Tibial nerve (tissue), 4 donors: Measurements from ENCODE around the gene XPO4. TPM values are rescaled to one million over a fixed set of nuclear protein-coding genes. Genes with fewer than 3 reads are reported as not detected.
"Not testable (repeated sequence)": the region's sequence is repeated elsewhere in the genome, so short reads cannot be mapped to it uniquely, and the experiment has no call there.

ENCODE experiments used
- DNase-seq, 2 donors: peaks; one replicate each; pipeline ENCODE4 v3.0.0-alpha.2; 2019; ENCODE audit warnings: low spot score in 2 of 2
- H3K27ac ChIP-seq, 4 donors: fragments of 200-600 bp; sonication (generic) in 3 of 4; one replicate each; pipeline ENCODE4 v1.5.1; 2017 to 2019; ENCODE audit warnings: mild to moderate bottlenecking in 1 of 4
- H3K27me3 ChIP-seq, 2 donors: fragments of 200-600 bp; sonication (generic) in 1 of 2; one replicate each; pipeline versions ENCODE4 v1.5.1 to v1.6.0; 2017 to 2019
- H3K36me3 ChIP-seq, 3 donors: fragments of 200-600 bp; sonication (generic); one replicate each; pipeline ENCODE4 v1.5.1; 2018 to 2019
- H3K4me1 ChIP-seq, 4 donors: fragments of 200-600 bp; sonication (generic) in 3 of 4; one replicate each; pipeline ENCODE4 v1.5.1; 2017 to 2019
- H3K4me3 ChIP-seq, 4 donors: fragments of 200-600 bp; sonication (generic) in 3 of 4; one replicate each; pipeline ENCODE4 v1.5.1; 2017 to 2019; ENCODE audit warnings: mild to moderate bottlenecking in 1 of 4, moderate library complexity in 1 of 4
- H3K9me3 ChIP-seq, 4 donors: fragments of 200-600 bp; sonication (generic) in 3 of 4; one replicate each; pipeline ENCODE4 v1.5.1; 2017 to 2019
- EP300 ChIP-seq, 2 donors: sonication (generic); formaldehyde crosslinking; IDR thresholded peaks; one replicate each; pipeline ENCODE4 v1.6.1; 2017; ENCODE audit warnings: antibody characterized with exemption in 2 of 2, mild to moderate bottlenecking in 1 of 2
- POLR2A ChIP-seq, 2 donors: fragments of 450-650 bp; IDR thresholded peaks; one replicate each; pipeline ENCODE4 v1.6.1; 2017; ENCODE audit warnings: antibody characterized with exemption in 2 of 2, mild to moderate bottlenecking in 2 of 2, moderate library complexity in 2 of 2
- WGBS, 2 donors: methylation state at CpG; one replicate each; pipeline ENCODE4 v1.1.5; 2018; 5-methylcytosine and 5-hydroxymethylcytosine counted together
- total RNA-seq, 4 donors: library from RNA; depleted of rRNA; stranded (reverse); fragments of >200 nt; gene quantifications; one replicate each; pipeline ENCODE4 v1.1.0, GENCODE V29; 2016
- TF ChIP-seq, protein P1 (sequence below), 5 experiments: fragments of 200-600 bp in 3 of 5; fragments of 450-650 bp in 2 of 5; sonication (generic) in 3 of 5; IDR thresholded peaks; one replicate each; pipeline ENCODE4 v1.5.1; 2016 to 2019; ENCODE audit warnings: antibody characterized with exemption in 5 of 5, mild to moderate bottlenecking in 3 of 5, moderate library complexity in 2 of 5

Gene XPO4
- total RNA-seq, 4 donors from 2014 or later, result 15.3 to 28.8 (median 19.4) TPM

DNA sequence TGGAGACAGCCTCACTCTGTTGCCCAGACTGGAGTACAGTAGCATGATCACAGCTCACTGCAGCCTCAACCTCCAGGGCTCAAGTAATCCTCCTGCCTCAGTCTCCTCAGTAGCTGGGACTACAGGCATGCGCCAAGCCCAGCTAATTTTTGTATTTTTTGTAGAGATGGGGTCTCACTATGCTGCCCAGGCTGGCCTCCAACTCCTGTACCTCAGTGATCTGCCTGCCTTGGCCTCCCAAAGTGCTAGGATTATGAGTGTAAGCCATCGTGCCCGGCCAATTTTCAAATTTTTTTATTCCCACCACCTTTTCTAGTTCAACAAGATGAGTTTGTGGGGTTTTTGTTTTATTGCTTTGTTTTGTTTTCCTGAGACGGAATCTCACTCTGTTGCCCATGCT, 31.7 kb downstream of the XPO4 start:
- Histone ChIP-seq H3K4me3 (no peak overlapping the region), H3K9me3 (no peaks in the 10 kb centered on the region), H3K36me3 (no peaks in the 10 kb centered on the region), H3K27me3 (no peaks in the 10 kb centered on the region), H3K4me1 (peaks cover 0 to 21% (median 2%) of the 10 kb centered on the region in 4 donors), H3K27ac (no peak overlapping the region)
- no peak for DNase-seq
- WGBS, 2 donors, result 73 to 78% methylated on average over 4 of the region's 4 CpGs
- TF ChIP-seq, protein P1, sequence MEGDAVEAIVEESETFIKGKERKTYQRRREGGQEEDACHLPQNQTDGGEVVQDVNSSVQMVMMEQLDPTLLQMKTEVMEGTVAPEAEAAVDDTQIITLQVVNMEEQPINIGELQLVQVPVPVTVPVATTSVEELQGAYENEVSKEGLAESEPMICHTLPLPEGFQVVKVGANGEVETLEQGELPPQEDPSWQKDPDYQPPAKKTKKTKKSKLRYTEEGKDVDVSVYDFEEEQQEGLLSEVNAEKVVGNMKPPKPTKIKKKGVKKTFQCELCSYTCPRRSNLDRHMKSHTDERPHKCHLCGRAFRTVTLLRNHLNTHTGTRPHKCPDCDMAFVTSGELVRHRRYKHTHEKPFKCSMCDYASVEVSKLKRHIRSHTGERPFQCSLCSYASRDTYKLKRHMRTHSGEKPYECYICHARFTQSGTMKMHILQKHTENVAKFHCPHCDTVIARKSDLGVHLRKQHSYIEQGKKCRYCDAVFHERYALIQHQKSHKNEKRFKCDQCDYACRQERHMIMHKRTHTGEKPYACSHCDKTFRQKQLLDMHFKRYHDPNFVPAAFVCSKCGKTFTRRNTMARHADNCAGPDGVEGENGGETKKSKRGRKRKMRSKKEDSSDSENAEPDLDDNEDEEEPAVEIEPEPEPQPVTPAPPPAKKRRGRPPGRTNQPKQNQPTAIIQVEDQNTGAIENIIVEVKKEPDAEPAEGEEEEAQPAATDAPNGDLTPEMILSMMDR (IDR thresholded peaks at IDR 0.05), result no peak
- TF ChIP-seq EP300 (IDR thresholded peaks at IDR 0.05) (no peak), POLR2A (IDR thresholded peaks at IDR 0.05) (no peak)

DNA sequence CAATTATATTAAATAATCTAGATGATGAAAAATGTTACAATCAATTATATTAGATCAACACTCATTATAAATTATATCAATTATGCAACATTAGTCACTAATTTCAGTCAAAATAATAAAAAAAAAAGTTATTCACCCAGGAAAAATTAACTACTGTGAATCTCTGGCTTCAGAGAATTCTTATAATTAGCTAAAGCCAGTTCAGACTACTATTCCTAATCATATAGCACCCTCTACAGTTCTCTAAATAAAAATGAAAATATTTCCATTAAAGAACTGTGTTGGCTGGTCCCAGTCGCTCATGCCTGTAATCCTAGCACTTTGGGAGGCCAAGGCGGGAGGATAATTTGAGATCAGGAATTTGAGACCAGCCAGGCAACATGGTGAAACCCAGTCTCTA, 33.0 kb downstream of the XPO4 start:
- Histone ChIP-seq H3K9me3 (no peaks in the 10 kb centered on the region), H3K4me1 (peaks cover 0 to 31% (median 2%) of the 10 kb centered on the region in 4 donors), H3K36me3 (no peaks in the 10 kb centered on the region), H3K27me3 (no peaks in the 10 kb centered on the region), H3K4me3 (no peak overlapping the region), H3K27ac (no peak overlapping the region)
- no peak for TF ChIP-seq POLR2A (IDR thresholded peaks at IDR 0.05)
- no peak for TF ChIP-seq EP300 (IDR thresholded peaks at IDR 0.05)
- TF ChIP-seq, protein P1 (IDR thresholded peaks at IDR 0.05), result peak in 1 of 5 experiments; percentile 12
- DNase-seq, result no peak
- 62 to 73% methylated on average over 2 of the region's 2 CpGs for WGBS, 2 donors

DNA sequence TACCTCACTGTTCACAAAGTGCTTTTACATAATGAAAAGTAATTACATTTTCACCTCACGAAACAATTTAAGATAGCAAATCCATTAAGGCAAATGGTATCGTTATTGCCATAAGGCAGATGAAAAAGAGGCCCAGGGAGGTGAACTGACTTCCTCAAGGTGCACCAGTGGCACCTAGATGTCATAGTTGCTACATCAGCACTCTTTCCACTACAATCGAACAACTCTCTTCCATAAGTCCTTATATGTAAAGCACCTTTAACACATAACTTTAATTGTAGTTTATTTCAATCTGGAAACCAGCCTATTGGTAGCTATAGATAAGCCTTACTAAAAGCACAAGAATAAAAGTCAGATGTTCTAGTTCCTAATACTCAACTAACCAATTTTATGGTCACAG, 35.1 kb downstream of the XPO4 start:
- Histone ChIP-seq H3K4me1 (peaks cover 0 to 29% (median 2%) of the 10 kb centered on the region in 4 donors), H3K27me3 (no peaks in the 10 kb centered on the region), H3K27ac (no peak overlapping the region), H3K9me3 (no peaks in the 10 kb centered on the region), H3K4me3 (no peak overlapping the region), H3K36me3 (peaks cover 0 to 6% (median 0%) of the 10 kb centered on the region in 3 donors)
- 91% methylated on average over 3 of the region's 3 CpGs for WGBS, 2 donors
- no peak for DNase-seq
- TF ChIP-seq POLR2A (IDR thresholded peaks at IDR 0.05), result no peak
- TF ChIP-seq, protein P1 (IDR thresholded peaks at IDR 0.05), result no peak
- no peak for TF ChIP-seq EP300 (IDR thresholded peaks at IDR 0.05)

DNA sequence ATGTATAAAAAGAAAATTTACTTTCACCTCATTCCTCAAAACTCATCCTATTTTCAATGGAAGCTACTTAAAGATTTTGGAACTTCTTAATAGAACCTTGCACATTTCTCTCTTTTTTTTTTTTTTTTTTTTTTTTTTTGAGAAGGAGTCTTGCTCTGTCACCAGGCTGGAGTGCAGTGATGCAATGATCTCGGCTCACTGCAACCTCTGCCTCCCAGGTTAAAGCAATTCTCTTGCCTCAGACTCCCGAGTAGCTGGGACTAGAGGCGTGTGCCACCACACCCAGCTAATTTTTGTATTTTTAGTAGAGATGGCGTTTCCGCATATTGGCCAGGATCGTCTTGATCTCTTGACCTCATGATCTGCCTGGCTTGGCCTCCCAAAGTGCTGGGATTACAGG, 40.9 kb downstream of the XPO4 start:
- not testable (repeated sequence) for H3K27me3 ChIP-seq, H3K9me3 ChIP-seq, H3K27ac ChIP-seq, H3K4me3 ChIP-seq, DNase-seq
- Histone ChIP-seq H3K4me1 (peaks cover 0 to 21% (median 2%) of the 10 kb centered on the region in 4 donors), H3K36me3 (peaks cover 0 to 37% (median 0%) of the 10 kb centered on the region in 3 donors)
- WGBS, 2 donors, result 93 to 95% methylated on average over 6 of the region's 6 CpGs

DNA sequence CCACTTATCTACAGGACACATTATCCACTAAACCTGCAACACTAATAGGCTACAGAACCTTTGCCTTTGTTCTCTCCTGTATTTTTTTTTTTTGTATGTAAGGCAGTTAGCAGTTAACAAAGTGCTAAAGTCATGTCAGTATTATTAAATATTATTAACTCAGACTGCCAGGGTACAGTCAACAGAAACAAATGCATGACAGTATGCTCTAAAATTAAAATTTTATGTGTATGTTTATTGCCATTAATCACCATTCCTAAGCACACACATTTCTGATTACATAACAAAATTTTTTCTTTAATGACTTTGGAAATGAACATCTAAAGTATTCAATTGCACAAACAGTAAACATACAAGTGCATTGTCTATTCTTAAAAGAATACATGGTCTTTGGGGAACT, 41.7 kb downstream of the XPO4 start:
- Histone ChIP-seq H3K4me1 (peaks cover 0 to 13% (median 0%) of the 10 kb centered on the region in 4 donors), H3K36me3 (peaks cover 0 to 37% (median 0%) of the 10 kb centered on the region in 3 donors), H3K27ac (no peak overlapping the region), H3K27me3 (no peaks in the 10 kb centered on the region), H3K9me3 (no peaks in the 10 kb centered on the region), H3K4me3 (no peak overlapping the region)
- no peak for DNase-seq
- no peak for TF ChIP-seq EP300 (IDR thresholded peaks at IDR 0.05)

DNA sequence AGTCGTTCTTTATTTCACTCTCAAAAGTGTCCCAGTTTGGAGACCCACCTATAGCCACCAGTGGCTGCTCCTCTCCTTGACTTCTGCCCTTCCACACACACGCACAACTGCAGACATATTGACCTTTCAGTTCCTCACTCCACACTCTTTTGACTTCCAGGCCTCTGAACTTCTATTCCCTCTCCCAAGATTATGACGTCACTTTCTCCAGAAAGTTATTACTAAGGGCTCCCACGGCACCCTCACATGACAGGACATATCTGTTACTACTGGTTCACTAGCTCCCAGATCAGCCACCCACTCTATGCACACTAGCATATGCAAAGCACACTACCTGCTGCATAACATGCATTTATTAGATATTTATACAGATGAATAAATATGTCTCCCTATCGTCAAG, 45.9 kb downstream of the XPO4 start:
- WGBS, 2 donors, result 59 to 77% methylated on average over 5 of the region's 5 CpGs
- Histone ChIP-seq H3K9me3 (no peaks in the 10 kb centered on the region), H3K4me1 (no peaks in the 10 kb centered on the region), H3K27me3 (no peaks in the 10 kb centered on the region), H3K4me3 (no peak overlapping the region), H3K27ac (no peak overlapping the region), H3K36me3 (peaks cover 0 to 42% (median 0%) of the 10 kb centered on the region in 3 donors)
- DNase-seq, result no peak
- TF ChIP-seq EP300 (IDR thresholded peaks at IDR 0.05), result no peak
- TF ChIP-seq, protein P1 (IDR thresholded peaks at IDR 0.05), result no peak
- TF ChIP-seq POLR2A (IDR thresholded peaks at IDR 0.05), result no peak
